ENCODE measurements around the gene FJX1.

Gene FJX1

DNA sequence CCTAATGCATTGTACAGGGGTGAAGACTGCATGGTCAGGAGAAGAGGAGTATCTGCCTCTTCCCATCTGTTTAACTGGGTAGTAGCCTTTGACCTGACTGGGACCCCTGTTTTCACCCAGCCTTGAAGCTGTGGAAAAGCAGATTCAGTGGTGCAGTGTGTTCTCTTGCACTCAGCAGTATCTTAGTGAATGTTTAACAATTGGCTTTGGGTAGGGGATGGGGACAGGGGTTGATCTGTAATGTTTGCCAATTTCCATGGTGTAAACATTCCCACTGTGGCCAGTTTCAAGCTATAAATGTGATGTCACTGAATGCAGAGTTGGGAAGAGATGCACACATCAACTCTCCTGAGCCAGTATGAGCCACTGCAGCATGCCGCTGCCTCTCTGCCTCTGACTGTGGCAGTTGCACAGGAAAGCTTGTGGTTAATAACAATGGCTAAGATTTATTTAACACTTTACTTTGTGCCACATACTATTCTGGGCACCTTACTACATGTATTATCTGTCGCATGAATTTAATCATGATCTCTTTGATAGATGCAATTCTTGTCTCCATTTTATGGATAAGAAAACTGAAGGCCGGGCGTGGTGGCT is 15.7 kb downstream of the FJX1 start:
- TF ChIP-seq EZH2phosphoT487 (IDR thresholded peaks at IDR 0.05; ENCODE audit: low read depth) (no peak), CTCF (IDR thresholded peaks at IDR 0.05; ENCODE audit: low read depth, low read length) (no peak)
- Histone ChIP-seq H2AFZ (ENCODE audit: low read depth, low read length) (no peak overlapping the region), H3K27me3 (ENCODE audit: low read depth, low read length) (peaks cover 26% of the 10 kb centered on the region), H3K4me3 (ENCODE audit: low read length) (no peak overlapping the region), H3K9me3 (ENCODE audit: insufficient read depth, low read length) (no peaks in the 10 kb centered on the region), H3K4me2 (ENCODE audit: low read length) (no peak overlapping the region), H3K4me1 (ENCODE audit: low read length) (no peaks in the 10 kb centered on the region), H3K79me2 (ENCODE audit: low read length) (no peaks in the 10 kb centered on the region), H3K27ac (ENCODE audit: low read length) (no peak overlapping the region), H4K20me1 (ENCODE audit: insufficient read depth, low read length) (no peaks in the 10 kb centered on the region), H3K36me3 (replicated peaks; ENCODE audit: low read depth, low read length) (no peaks in the 10 kb centered on the region), H3K9ac (ENCODE audit: low read length) (no peak overlapping the region)

DNA sequence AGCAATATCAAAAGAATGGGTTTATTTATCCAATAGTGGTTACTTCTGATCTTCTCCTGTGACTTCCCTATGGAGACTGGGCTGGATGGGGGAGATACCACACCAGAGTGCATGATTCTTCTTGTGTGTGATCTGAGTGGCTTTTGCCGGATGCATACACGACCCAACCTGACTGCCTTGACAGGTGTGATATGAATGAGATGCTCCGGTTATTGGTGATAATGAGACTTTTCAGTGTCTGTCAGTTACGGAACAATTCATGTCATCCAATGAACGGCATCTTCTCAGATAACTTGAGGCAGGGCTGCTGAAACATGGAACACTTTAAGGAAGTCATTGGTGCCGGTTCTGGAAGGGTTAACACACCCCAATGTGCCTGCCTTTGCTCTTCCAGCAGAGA is 17.7 kb downstream of the FJX1 start:
- Histone ChIP-seq H3K4me2 (ENCODE audit: low read length) (no peak overlapping the region), H2AFZ (ENCODE audit: low read depth, low read length) (no peak overlapping the region), H3K9ac (ENCODE audit: low read length) (no peak overlapping the region), H3K36me3 (replicated peaks; ENCODE audit: low read depth, low read length) (no peaks in the 10 kb centered on the region), H4K20me1 (ENCODE audit: insufficient read depth, low read length) (no peaks in the 10 kb centered on the region), H3K27ac (ENCODE audit: low read length) (no peak overlapping the region), H3K9me3 (ENCODE audit: insufficient read depth, low read length) (no peaks in the 10 kb centered on the region), H3K4me3 (ENCODE audit: low read length) (no peak overlapping the region), H3K79me2 (ENCODE audit: low read length) (no peaks in the 10 kb centered on the region), H3K4me1 (ENCODE audit: low read length) (no peaks in the 10 kb centered on the region), H3K27me3 (ENCODE audit: low read depth, low read length) (peaks cover 12% of the 10 kb centered on the region; the same call in 1 of the 2 replicates)
- no peak for TF ChIP-seq CTCF (IDR thresholded peaks at IDR 0.05; ENCODE audit: low read depth, low read length)
- no peak for TF ChIP-seq EZH2phosphoT487 (IDR thresholded peaks at IDR 0.05; ENCODE audit: low read depth)

GRCh38 chr11:35639591-35640179 is 21.4 kb downstream of the FJX1 start:
- Histone ChIP-seq H3K9me3 (ENCODE audit: insufficient read depth, low read length) (no peaks in the 10 kb centered on the region), H2AFZ (ENCODE audit: low read depth, low read length) (no peak overlapping the region), H3K36me3 (replicated peaks; ENCODE audit: low read depth, low read length) (no peaks in the 10 kb centered on the region), H3K79me2 (ENCODE audit: low read length) (no peaks in the 10 kb centered on the region), H3K9ac (ENCODE audit: low read length) (no peak overlapping the region), H3K4me1 (ENCODE audit: low read length) (no peaks in the 10 kb centered on the region), H3K4me3 (ENCODE audit: low read length) (no peak overlapping the region), H3K4me2 (ENCODE audit: low read length) (no peak overlapping the region), H3K27ac (ENCODE audit: low read length) (no peak overlapping the region), H3K27me3 (ENCODE audit: low read depth, low read length) (no peaks in the 10 kb centered on the region; the same call in 1 of the 2 replicates), H4K20me1 (ENCODE audit: insufficient read depth, low read length) (no peaks in the 10 kb centered on the region)
- TF ChIP-seq CTCF (IDR thresholded peaks at IDR 0.05; ENCODE audit: low read depth, low read length) (no peak), EZH2phosphoT487 (IDR thresholded peaks at IDR 0.05; ENCODE audit: low read depth) (no peak)

DNA sequence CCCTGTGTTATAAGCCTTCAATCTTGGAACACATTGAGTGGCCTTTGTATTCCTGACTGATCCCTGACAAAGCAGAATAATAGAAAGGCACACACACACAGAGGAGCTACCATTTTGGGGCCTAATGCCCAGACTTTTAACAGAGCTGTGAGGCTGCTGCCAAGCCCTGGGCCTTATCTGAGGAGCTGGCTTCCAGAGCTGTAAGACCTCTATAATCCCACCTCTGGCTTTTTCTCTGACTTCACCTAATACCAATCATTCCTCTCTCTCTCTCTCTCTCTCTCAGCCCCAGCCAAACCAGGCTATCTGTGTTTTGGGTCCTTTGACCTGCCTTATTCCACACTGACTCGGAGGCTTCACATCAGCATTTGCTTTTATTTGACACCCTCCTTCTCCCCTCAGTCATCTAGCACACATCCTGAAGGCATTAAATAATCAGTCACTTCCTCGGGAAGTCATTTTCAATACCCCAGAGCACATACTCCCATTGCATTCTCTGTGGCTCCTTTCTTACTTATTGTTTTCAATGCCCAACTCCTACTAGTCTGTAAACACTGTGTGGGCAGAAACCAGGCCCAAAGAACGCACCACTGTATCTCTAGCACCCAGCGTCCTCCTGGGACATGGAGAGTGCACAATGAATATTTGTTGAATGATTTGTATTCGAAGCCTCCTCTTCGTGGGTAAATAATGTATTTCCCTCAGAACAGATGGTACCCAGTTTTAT is 23.1 kb downstream of the FJX1 start:
- Histone ChIP-seq H3K27ac (ENCODE audit: low read length) (no peak overlapping the region), H3K36me3 (replicated peaks; ENCODE audit: low read depth, low read length) (no peaks in the 10 kb centered on the region), H3K27me3 (ENCODE audit: low read depth, low read length) (peaks cover 4% of the 10 kb centered on the region; the same call in 1 of the 2 replicates), H4K20me1 (ENCODE audit: insufficient read depth, low read length) (no peaks in the 10 kb centered on the region), H3K9me3 (ENCODE audit: insufficient read depth, low read length) (no peaks in the 10 kb centered on the region), H3K4me3 (ENCODE audit: low read length) (no peak overlapping the region), H3K79me2 (ENCODE audit: low read length) (no peaks in the 10 kb centered on the region), H3K4me1 (ENCODE audit: low read length) (no peaks in the 10 kb centered on the region), H3K4me2 (ENCODE audit: low read length) (no peak overlapping the region), H3K9ac (ENCODE audit: low read length) (no peak overlapping the region), H2AFZ (ENCODE audit: low read depth, low read length) (no peak overlapping the region)
- TF ChIP-seq CTCF (IDR thresholded peaks at IDR 0.05; ENCODE audit: low read depth, low read length) (no peak), EZH2phosphoT487 (IDR thresholded peaks at IDR 0.05; ENCODE audit: low read depth) (no peak)
